ENCODE data around the gene KRT12. TPM values are rescaled to one million over a fixed set of nuclear protein-coding genes. Genes with fewer than 3 reads are reported as not detected.

Gene KRT12
- total RNA-seq, 2 experiments from 2014 or later, result not detected

DNA sequence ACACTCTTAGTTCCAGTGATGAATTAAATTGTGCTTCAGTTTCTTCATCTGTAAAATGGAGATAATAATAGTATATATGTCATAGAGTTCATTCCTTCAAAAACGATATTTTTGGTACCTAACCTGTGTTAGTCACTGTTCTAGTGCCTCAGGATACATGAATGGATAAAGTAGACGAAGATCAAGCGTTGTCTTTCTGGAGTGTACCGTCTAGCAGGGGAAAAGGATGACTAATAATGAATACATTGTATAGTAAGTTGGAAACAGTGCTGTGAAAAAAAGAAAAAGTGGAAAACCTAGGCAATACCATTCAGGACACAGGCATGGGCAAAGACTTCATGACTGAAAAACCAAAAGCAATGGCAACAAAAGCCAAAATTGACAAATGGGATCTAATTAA lies 53.2 kb downstream of the KRT12 start:
- ChIA-PET POLR2A (no interaction called here), CTCF (no interaction called here)
- H3K36me3 Mint-ChIP-seq (ENCODE audit: low read depth), result peaks cover 17% of the 10 kb centered on the region
- no peaks in the 10 kb centered on the region for H3K9me3 Mint-ChIP-seq
- H3K4me1 Mint-ChIP-seq, result peaks cover 18% of the 10 kb centered on the region
- DNase-seq, result no peak
- peaks cover 41% of the 10 kb centered on the region for H3K27me3 Mint-ChIP-seq
- H3K4me3 Mint-ChIP-seq, result no peak overlapping the region
- no peak overlapping the region for H3K27ac Mint-ChIP-seq

DNA sequence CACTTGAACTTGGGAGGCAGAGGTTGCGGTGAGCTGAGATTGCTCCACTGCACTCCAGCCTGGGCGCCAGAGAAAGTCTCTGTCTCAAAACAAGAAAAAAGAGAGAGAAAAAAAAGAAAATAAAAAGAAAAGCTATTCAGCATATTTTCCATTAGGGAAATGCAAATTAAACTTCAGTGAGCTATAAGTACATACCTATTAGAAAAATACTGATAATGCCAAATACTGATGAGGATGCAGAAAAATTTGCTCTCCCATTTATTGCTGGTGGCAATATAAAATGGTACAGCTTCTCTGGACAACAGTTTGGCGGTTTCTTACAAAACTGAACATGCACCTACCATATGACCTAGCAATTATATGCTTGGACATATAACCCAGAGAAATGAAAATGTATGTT lies 54.4 kb downstream of the KRT12 start:
- peaks cover 47% of the 10 kb centered on the region for H3K27me3 Mint-ChIP-seq
- DNase-seq, result no peak
- CTCF ChIA-PET, result interaction anchor here (2.0 kb wide), 1 partner anchor 9 kb away, joined by 4 read pairs; no protein-coding TSS in a partner anchor

More for the DNA sequence above, 54.4 kb downstream of the KRT12 start:
- H3K4me3 Mint-ChIP-seq, result no peak overlapping the region
- H3K9me3 Mint-ChIP-seq, result no peaks in the 10 kb centered on the region
- H3K36me3 Mint-ChIP-seq (ENCODE audit: low read depth), result peaks cover 9% of the 10 kb centered on the region
- POLR2A ChIA-PET, result no interaction called here
- H3K4me1 Mint-ChIP-seq, result peaks cover 8% of the 10 kb centered on the region
- H3K27ac Mint-ChIP-seq, result no peak overlapping the region

Other genes starting within 250 kb of the KRT12 start
- 100 to 1,000 TPM in 1 of 2 experiments, 10 to 100 TPM in 1; 96.7 to 102 TPM for gene SMARCE1, start 219.4 kb downstream of the KRT12 start, total RNA-seq
- not detected for gene KRT222, start 202.0 kb downstream of the KRT12 start, total RNA-seq
- not detected for gene KRT24, start 163.5 kb downstream of the KRT12 start, total RNA-seq
- gene KRT25, start 111.9 kb downstream of the KRT12 start, total RNA-seq, result not detected
- not detected for gene KRT26, start 95.0 kb downstream of the KRT12 start, total RNA-seq
- not detected for gene KRT27, start 84.7 kb downstream of the KRT12 start, total RNA-seq
- gene KRT28, start 67.3 kb downstream of the KRT12 start, total RNA-seq, result not detected
- gene KRT10, start 44.6 kb downstream of the KRT12 start, total RNA-seq, result 10 to 100 TPM; 20.7 to 22.0 TPM
- gene KRT20, start 18.0 kb upstream of the KRT12 start, total RNA-seq, result not detected
- gene KRT23, start 70.4 kb upstream of the KRT12 start, total RNA-seq, result not detected
- gene KRT39, start 99.7 kb upstream of the KRT12 start, total RNA-seq, result not detected
- not detected for gene KRT40, start 117.1 kb upstream of the KRT12 start, total RNA-seq
- gene KRTAP3-3, start 126.9 kb upstream of the KRT12 start, total RNA-seq, result not detected
- gene KRTAP3-2, start 132.7 kb upstream of the KRT12 start, total RNA-seq, result not detected
- not detected for gene KRTAP3-1, start 141.9 kb upstream of the KRT12 start, total RNA-seq
- gene KRTAP1-5, start 160.0 kb upstream of the KRT12 start, total RNA-seq, result not detected
- not detected for gene KRTAP1-4, start 163.0 kb upstream of the KRT12 start, total RNA-seq
- gene KRTAP1-3, start 167.7 kb upstream of the KRT12 start, total RNA-seq, result not detected
- not detected for gene KRTAP1-1, start 174.2 kb upstream of the KRT12 start, total RNA-seq
- not detected for gene KRTAP2-1, start 180.1 kb upstream of the KRT12 start, total RNA-seq
- not detected for gene KRTAP2-2, start 188.0 kb upstream of the KRT12 start, total RNA-seq
- gene KRTAP2-3, start 192.9 kb upstream of the KRT12 start, total RNA-seq, result not detected
- not detected for gene KRTAP2-4, start 198.7 kb upstream of the KRT12 start, total RNA-seq
- not detected for gene KRTAP4-7, start 216.9 kb upstream of the KRT12 start, total RNA-seq
- not detected for gene KRTAP4-8, start 230.9 kb upstream of the KRT12 start, total RNA-seq
- not detected for gene KRTAP4-16, start 235.0 kb upstream of the KRT12 start, total RNA-seq
- not detected for gene KRTAP4-9, start 238.2 kb upstream of the KRT12 start, total RNA-seq

Measured in activated CD4-positive, alpha-beta memory T cell treated with anti-CD3 and anti-CD28 coated beads, Interleukin-2, amount 10 ng/mL, durations not matched to agents 7 days and 5 days (primary cell).